Uterus (tissue), 4 donors: ENCODE results near the gene GCK. TPM values are rescaled to one million over a fixed set of nuclear protein-coding genes. Genes with fewer than 3 reads are reported as not detected.

Experiments
- DNase-seq, 2 donors: peaks; one replicate each; pipeline ENCODE4 v3.0.0-alpha.2; 2019 to 2020
- H3K27ac ChIP-seq, 2 donors: fragments of 200-600 bp; sonication (generic); 1 replicate in 1 of 2; 2 replicates in 1 of 2; pipeline ENCODE4 v1.5.1; 2016 to 2018
- H3K27me3 ChIP-seq, 2 donors: fragments of 200-600 bp; sonication (generic); one replicate each; pipeline ENCODE4 v1.5.1; 2018 to 2019; ENCODE audit warnings: control low read depth in 1 of 2
- H3K36me3 ChIP-seq, 2 donors: fragments of 200-600 bp; sonication (generic); one replicate each; pipeline ENCODE4 v1.5.1; 2019; ENCODE audit warnings: control low read depth in 1 of 2
- H3K4me1 ChIP-seq, 2 donors: fragments of 200-600 bp; sonication (generic); one replicate each; pipeline ENCODE4 v1.5.1; 2018 to 2019; ENCODE audit warnings: control low read depth in 1 of 2
- H3K4me3 ChIP-seq, 2 donors: fragments of 200-600 bp; sonication (generic); 1 replicate in 1 of 2; 2 replicates in 1 of 2; pipeline ENCODE4 v1.5.1; 2018 to 2019; ENCODE audit warnings: mild to moderate bottlenecking in 1 of 2
- H3K9me3 ChIP-seq, 2 donors: fragments of 200-600 bp; sonication (generic); one replicate each; pipeline ENCODE4 v1.5.1; 2019; ENCODE audit warnings: control low read depth in 1 of 2
- POLR2A ChIP-seq, 2 donors: fragments of 450-650 bp; IDR thresholded peaks; one replicate each; pipeline ENCODE4 v1.6.1; 2016; ENCODE audit warnings: antibody characterized with exemption in 2 of 2, mild to moderate bottlenecking in 1 of 2, moderate library complexity in 1 of 2
- intact Hi-C: fragments of 100-400 bp; cut with DNase I; formaldehyde crosslinking; loops from one replicate; pipeline ENCODE4 v1.15.1; 2023; ENCODE audit warnings: low total_unique reads
- total RNA-seq, 4 donors: library from RNA; depleted of rRNA in 3 of 4; stranded (reverse); fragments of >200 nt in 3 of 4; gene quantifications; one replicate each; pipeline versions ENCODE4 v1.1.0 to v1.2.4, GENCODE V29; 2014 to 2023
- TF ChIP-seq, protein P1 (sequence below), 4 experiments: fragments of 200-600 bp in 2 of 4; fragments of 450-650 bp in 2 of 4; sonication (generic) in 2 of 4; IDR thresholded peaks; one replicate each; pipeline ENCODE4 v1.5.1; 2016 to 2019; ENCODE audit warnings: antibody characterized with exemption in 4 of 4, mild to moderate bottlenecking in 2 of 4, moderate library complexity in 1 of 4
- donor health status: DM: yes; HTN: yes; CAD: no.

Gene GCK
- total RNA-seq, 4 donors from 2014 or later, result 0.29 to 2.6 (median 1.8) TPM; not detected in 1

DNA sequence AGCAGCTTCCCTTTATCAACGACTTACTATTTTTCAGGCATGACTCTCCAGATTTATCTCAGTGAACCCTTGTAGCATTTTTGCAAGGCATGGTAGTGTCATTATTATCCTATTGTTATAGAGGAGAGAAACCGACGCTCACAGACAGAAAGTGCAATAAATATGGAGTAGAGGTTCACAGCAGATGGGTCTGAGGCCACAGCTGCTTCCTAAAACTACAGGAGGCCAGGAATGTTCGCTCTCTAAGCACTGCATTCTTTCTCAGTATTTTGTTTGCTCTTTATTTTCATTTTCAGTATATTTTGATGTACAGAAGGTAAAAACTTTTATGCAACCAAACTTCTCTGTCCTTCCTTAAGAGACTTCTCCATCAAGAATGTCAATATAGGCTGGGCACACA lies 89.6 kb downstream of the GCK start:
- H3K27ac ChIP-seq, result peak overlapping the region in 1 of 2 donors; percentile 97
- TF ChIP-seq POLR2A (IDR thresholded peaks at IDR 0.05), result no peak
- TF ChIP-seq, protein P1, sequence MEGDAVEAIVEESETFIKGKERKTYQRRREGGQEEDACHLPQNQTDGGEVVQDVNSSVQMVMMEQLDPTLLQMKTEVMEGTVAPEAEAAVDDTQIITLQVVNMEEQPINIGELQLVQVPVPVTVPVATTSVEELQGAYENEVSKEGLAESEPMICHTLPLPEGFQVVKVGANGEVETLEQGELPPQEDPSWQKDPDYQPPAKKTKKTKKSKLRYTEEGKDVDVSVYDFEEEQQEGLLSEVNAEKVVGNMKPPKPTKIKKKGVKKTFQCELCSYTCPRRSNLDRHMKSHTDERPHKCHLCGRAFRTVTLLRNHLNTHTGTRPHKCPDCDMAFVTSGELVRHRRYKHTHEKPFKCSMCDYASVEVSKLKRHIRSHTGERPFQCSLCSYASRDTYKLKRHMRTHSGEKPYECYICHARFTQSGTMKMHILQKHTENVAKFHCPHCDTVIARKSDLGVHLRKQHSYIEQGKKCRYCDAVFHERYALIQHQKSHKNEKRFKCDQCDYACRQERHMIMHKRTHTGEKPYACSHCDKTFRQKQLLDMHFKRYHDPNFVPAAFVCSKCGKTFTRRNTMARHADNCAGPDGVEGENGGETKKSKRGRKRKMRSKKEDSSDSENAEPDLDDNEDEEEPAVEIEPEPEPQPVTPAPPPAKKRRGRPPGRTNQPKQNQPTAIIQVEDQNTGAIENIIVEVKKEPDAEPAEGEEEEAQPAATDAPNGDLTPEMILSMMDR (IDR thresholded peaks at IDR 0.05), result no peak
- no peaks in the 10 kb centered on the region for H3K9me3 ChIP-seq
- no peaks in the 10 kb centered on the region for H3K27me3 ChIP-seq
- no peak for DNase-seq
- intact Hi-C loops, result no loop called here
- H3K36me3 ChIP-seq, result no peaks in the 10 kb centered on the region
- H3K4me1 ChIP-seq, result no peaks in the 10 kb centered on the region
- H3K4me3 ChIP-seq, result no peak overlapping the region

DNA sequence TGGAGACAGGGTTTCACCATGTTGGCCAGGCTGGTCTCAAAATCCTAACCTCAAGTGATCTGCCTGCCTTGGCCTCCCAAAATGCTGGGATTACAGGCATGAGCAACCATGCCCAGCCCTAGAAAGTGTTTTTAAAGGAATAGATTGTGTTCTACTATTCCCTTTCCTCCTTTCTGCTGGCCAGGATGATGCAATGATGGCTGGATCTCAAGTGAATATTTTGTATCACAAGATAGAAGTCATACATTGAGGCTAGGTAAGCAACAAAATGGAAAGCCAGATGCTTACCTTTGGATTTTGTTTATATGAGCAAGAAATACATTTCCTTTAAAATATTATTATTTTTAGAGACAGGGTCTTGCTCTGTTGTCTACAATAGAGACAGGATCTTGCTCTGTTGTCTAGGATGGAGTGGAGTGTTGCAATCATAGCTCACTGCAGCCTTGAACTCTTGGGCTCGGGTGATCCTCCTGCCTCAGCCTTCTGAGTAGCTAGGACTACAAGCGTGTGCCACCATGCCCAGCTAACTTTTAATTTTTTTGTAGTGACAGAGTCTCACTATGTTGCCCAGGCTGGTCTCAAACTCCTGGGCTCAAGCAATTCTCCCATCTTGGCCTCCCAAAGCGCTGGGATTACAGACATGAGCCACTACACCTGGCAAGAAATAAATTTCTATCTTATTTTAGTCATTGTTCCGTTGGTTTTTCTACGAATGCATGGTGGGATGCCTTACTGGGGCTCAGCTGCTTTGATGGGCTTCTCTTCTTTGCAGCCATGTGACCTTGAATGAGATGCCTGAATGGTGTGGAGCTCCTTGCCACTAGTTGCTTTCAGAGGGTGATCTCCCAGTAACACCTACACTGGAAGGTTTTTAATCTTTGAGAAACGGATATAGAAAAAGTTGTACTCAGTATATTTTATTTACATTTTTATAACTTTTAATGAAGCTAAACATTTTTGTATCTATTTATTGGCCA lies 90.9 kb downstream of the GCK start:
- H3K27me3 ChIP-seq, result no peaks in the 10 kb centered on the region
- no peaks in the 10 kb centered on the region for H3K4me1 ChIP-seq
- no peak overlapping the region for H3K4me3 ChIP-seq
- intact Hi-C loops, result no loop called here
- H3K9me3 ChIP-seq, result no peaks in the 10 kb centered on the region
- no peaks in the 10 kb centered on the region for H3K36me3 ChIP-seq
- no peak overlapping the region for H3K27ac ChIP-seq
- DNase-seq, result no peak
- TF ChIP-seq POLR2A (IDR thresholded peaks at IDR 0.05), result no peak
- TF ChIP-seq, protein P1 (IDR thresholded peaks at IDR 0.05), result no peak

DNA sequence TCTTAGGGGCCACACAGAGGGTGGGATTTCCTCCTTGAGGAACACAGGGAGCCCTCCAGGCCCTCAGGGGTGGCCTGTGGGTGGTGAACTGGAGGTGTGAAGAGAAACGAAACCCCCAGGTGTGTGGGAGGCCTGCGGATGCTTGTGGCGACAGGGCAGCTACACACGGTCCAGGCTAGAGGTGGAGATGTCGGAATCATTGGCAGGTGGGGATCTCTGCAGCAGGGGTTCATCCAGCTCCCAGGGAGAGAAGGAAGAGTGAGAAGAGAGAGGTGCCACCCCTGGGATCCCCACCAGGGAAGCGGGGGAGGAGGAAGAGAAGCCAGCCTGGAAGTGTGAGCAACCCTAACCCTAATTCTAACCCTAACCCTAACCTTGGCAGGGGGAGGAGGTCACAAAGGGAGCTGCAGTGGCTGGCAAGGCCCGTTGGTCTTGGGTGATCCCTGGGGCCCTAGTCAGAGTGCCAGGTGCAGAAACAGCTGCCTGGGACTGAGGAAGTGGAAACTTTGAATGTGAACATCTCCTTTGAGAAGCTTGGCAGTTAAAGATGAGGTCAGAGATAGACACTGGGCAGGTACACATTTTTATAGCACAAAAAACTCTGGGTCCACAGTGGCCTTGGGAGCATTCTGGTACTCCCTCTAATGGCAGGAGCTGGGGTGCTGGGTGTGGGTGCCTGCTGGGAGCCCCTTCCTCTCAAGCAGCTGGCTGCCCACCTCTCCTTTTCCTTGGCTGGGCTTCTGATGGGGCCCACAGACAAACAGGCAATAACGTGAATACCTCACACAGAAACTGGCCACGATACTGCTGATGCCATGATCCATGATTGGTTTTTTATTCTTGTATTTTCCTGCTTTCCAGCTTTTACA lies 91.9 kb downstream of the GCK start:
- Histone ChIP-seq H3K9me3 (no peaks in the 10 kb centered on the region), H3K4me1 (no peaks in the 10 kb centered on the region), H3K4me3 (no peak overlapping the region), H3K27ac (no peak overlapping the region), H3K36me3 (no peaks in the 10 kb centered on the region), H3K27me3 (no peaks in the 10 kb centered on the region)
- TF ChIP-seq POLR2A (IDR thresholded peaks at IDR 0.05), result no peak
- TF ChIP-seq, protein P1 (IDR thresholded peaks at IDR 0.05), result no peak
- peak in 1 of 2 donors; percentile 12 for DNase-seq
- intact Hi-C loops, result no loop called here

DNA sequence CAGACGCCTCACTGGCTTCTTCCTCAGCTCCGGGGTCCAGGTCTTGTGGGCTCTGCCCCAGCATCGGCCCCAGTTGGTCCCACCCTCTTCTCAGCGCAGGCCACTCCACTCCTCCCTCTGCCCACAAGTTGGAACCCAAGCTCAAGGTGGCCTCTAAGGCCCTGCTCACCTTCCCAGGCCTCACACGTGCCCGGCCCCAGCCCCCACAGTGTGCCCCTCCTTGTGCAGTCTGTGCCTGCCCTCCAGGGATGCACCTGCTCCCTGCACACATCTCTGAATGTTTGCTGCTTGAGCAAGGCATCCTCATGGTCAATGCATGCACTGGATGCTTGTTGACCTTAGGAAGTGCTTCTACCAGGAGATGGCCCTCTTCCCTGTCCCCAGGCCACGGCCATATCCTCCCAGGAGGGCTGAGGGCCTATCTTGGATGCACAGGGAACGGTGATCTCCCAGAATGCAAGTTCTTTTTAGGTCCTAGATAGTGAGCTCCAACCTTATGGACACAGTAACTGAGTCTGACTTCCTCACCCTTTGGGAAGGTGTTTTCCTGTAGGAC lies 92.8 kb downstream of the GCK start:
- no peaks in the 10 kb centered on the region for H3K36me3 ChIP-seq
- no peak overlapping the region for H3K4me3 ChIP-seq
- no peak overlapping the region for H3K27ac ChIP-seq
- no peaks in the 10 kb centered on the region for H3K9me3 ChIP-seq
- TF ChIP-seq, protein P1 (IDR thresholded peaks at IDR 0.05), result no peak
- TF ChIP-seq POLR2A (IDR thresholded peaks at IDR 0.05), result no peak
- intact Hi-C loops, result no loop called here
- no peaks in the 10 kb centered on the region for H3K27me3 ChIP-seq
- H3K4me1 ChIP-seq, result no peaks in the 10 kb centered on the region
- no peak for DNase-seq
